SU-DHL-6 (cell line): ENCODE measurements around the gene NTM.

Experiments
- EZH2phosphoT487 ChIP-seq: fragments of 200-600 bp; sonication (generic), shearing (Covaris generic); conservative IDR thresholded peaks from 2 replicates; pipeline ENCODE4 v1.6.1; 2018; ENCODE audit warnings: mild to moderate bottlenecking, antibody characterized with exemption, low read length, moderate library complexity, mixed read lengths
- TF ChIP-seq, protein P1 (sequence below): fragments of 200-600 bp; sonication (generic); IDR thresholded peaks from one replicate; pipeline ENCODE4 v1.5.1; 2017; ENCODE audit warnings: antibody characterized with exemption, mild to moderate bottlenecking, low read length, moderate library complexity; ENCODE audit not compliant: insufficient read depth, poor library complexity, severe bottlenecking

DNA sequence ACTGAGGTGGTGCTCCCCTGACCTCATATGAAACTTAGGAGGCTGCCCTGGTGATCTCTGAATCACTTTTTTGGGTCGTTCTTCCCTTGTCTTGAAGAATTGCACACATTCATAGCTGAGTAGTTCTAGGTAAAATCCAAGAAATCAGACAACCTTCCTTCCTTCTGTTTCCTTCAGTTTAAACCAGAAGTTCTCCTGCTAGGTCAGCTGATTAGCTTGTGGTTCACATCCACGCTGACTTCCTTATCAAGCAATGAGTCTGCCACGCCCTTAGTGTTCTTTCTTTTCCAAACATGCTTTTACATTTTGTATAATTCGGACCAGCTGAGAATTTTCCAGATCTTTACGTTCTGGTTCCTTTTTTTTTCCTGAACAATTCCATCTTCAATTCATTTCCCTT is 892.8 kb downstream of the NTM start:
- TF ChIP-seq, protein P1, sequence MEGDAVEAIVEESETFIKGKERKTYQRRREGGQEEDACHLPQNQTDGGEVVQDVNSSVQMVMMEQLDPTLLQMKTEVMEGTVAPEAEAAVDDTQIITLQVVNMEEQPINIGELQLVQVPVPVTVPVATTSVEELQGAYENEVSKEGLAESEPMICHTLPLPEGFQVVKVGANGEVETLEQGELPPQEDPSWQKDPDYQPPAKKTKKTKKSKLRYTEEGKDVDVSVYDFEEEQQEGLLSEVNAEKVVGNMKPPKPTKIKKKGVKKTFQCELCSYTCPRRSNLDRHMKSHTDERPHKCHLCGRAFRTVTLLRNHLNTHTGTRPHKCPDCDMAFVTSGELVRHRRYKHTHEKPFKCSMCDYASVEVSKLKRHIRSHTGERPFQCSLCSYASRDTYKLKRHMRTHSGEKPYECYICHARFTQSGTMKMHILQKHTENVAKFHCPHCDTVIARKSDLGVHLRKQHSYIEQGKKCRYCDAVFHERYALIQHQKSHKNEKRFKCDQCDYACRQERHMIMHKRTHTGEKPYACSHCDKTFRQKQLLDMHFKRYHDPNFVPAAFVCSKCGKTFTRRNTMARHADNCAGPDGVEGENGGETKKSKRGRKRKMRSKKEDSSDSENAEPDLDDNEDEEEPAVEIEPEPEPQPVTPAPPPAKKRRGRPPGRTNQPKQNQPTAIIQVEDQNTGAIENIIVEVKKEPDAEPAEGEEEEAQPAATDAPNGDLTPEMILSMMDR = no peak
- no peak for TF ChIP-seq EZH2phosphoT487
